Body of pancreas (tissue), 4 donors: Measurements from ENCODE around the gene LRRC56.

Experiments used
- CTCF ChIP-seq, 7 experiments: fragments of 450-650 bp in 4 of 7; fragments of 200-600 bp in 3 of 7; sonication (generic) in 3 of 7; IDR thresholded peaks; one replicate each; pipeline ENCODE4 v1.5.1; 2016 to 2019; ENCODE audit warnings: antibody characterized with exemption in 7 of 7
- POLR2A ChIP-seq, 3 donors: fragments of 450-650 bp; IDR thresholded peaks; one replicate each; pipeline ENCODE4 v1.6.1; 2016; ENCODE audit warnings: antibody characterized with exemption in 3 of 3, mild to moderate bottlenecking in 2 of 3

DNA sequence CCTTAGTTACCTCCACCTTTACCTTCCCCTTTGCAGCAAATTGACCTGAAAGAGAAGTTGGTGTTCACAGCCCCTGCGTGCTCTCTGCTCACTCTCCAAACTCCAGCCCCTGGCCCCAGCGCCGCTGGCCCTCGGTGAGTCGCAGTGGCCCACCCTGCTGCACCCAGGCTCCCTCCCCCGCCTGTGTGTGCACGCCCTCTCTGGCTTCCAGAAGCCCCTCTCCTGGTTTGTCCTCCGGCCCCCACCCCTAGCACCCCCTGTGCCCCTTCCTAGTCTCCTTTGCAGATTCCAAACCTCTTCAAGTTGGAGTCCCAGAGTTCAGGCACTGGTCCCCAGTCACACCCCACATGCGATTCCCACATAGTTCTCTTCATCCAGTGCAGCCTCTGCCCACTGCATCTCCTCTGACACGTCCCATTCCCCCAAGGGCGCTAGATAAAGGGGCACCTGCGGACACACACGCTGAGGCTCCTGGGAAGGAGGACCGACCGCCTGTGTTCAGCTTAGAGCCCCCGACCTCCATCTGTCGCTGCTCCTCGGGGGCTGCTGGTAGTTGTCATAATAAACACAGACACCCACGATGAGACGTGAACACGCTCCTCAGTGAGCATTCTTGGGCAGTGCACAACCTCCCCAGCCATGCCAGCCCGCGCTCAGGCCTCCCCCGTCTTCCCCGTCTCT is 37.4 kb downstream of the LRRC56 start:
- TF ChIP-seq POLR2A (IDR thresholded peaks at IDR 0.05) (no peak), CTCF (IDR thresholded peaks at IDR 0.05) (no peak)
